Transverse colon (tissue), 4 donors: Measurements from ENCODE around the gene MYH15. TPM values are rescaled to one million over a fixed set of nuclear protein-coding genes. Genes with fewer than 3 reads are reported as not detected.

ENCODE experiments used
- DNase-seq: peaks from one replicate; pipeline ENCODE4 v3.0.0-alpha.2; 2019
- H3K27ac ChIP-seq, 4 donors: fragments of 200-600 bp; sonication (generic); 2 replicates each; pipeline ENCODE4 v1.5.1; 2016 to 2018; ENCODE audit warnings: inconsistent platforms in 4 of 4
- H3K27me3 ChIP-seq: fragments of 200-600 bp; sonication (generic); 2 replicates; pipeline ENCODE4 v1.5.1; 2017; ENCODE audit warnings: inconsistent platforms
- H3K36me3 ChIP-seq, 4 donors: fragments of 200-600 bp; sonication (generic); 2 replicates each; pipeline ENCODE4 v1.5.1; 2017 to 2019; ENCODE audit warnings: inconsistent platforms in 4 of 4
- H3K4me1 ChIP-seq, 4 donors: fragments of 200-600 bp; sonication (generic); 2 replicates each; pipeline ENCODE4 v1.5.1; 2017 to 2020; ENCODE audit warnings: inconsistent platforms in 4 of 4
- H3K4me3 ChIP-seq, 4 donors: fragments of 200-600 bp; sonication (generic); 1 replicate in 1 of 4; 2 replicates in 3 of 4; pipeline versions ENCODE4 v1.5.1 to v1.6.1; 2017 to 2019; ENCODE audit warnings: inconsistent platforms in 4 of 4
- H3K9me3 ChIP-seq, 2 donors: fragments of 200-600 bp; sonication (generic); 2 replicates each; pipeline ENCODE4 v1.5.1; 2017 to 2019; ENCODE audit warnings: inconsistent platforms in 2 of 2
- EP300 ChIP-seq: sonication (generic); formaldehyde crosslinking; IDR thresholded peaks from one replicate; pipeline ENCODE4 v1.6.1; 2017; ENCODE audit warnings: antibody characterized with exemption, low read depth
- POLR2A ChIP-seq: fragments of 450-650 bp; IDR thresholded peaks from one replicate; pipeline ENCODE4 v1.6.1; 2016; ENCODE audit warnings: antibody characterized with exemption, mild to moderate bottlenecking, moderate library complexity
- POLR2AphosphoS5 ChIP-seq, 3 donors: sonication (generic); formaldehyde crosslinking; IDR thresholded peaks; one replicate each; pipeline ENCODE4 v1.6.1; 2016; ENCODE audit warnings: antibody characterized with exemption in 3 of 3
- WGBS, 2 donors: methylation state at CpG; one replicate each; pipeline ENCODE4 v1.1.5; 2018; ENCODE audit warnings: low coverage in 1 of 2; 5-methylcytosine and 5-hydroxymethylcytosine counted together
- in situ Hi-C, 4 donors: fragments of 200-750 bp; cut with MboI; loops; one replicate each; pipeline versions ENCODE4 v1.15.0 to v1.15.1; 2017; ENCODE audit warnings: low sequenced_read_pairs in 3 of 4, low pct_ligation_motif_present in 1 of 4, low pct_unique_long_range_greater_than_20kb in 1 of 4
- intact Hi-C: fragments of 100-400 bp; cut with DNase I; formaldehyde crosslinking; loops from one replicate; pipeline ENCODE4 v1.15.1; 2023; ENCODE audit warnings: low total_unique reads
- total RNA-seq, 4 donors: library from RNA; depleted of rRNA; stranded (reverse); fragments of >200 nt; gene quantifications; one replicate each; pipeline ENCODE4 v1.1.0, GENCODE V29; 2016
- TF ChIP-seq, protein P1 (sequence below), 5 experiments: fragments of 200-600 bp in 3 of 5; fragments of 450-650 bp in 2 of 5; sonication (generic) in 3 of 5; IDR thresholded peaks; 1 replicate in 2 of 5; 2 replicates in 3 of 5; pipeline ENCODE4 v1.5.1; 2016 to 2017; ENCODE audit warnings: antibody characterized with exemption in 5 of 5, inconsistent platforms in 3 of 5, mild to moderate bottlenecking in 2 of 5, moderate library complexity in 1 of 5

The MYH15 gene
- total RNA-seq, 4 donors from 2014 or later = 0.16 to 0.41 TPM; not detected in 2

- Histone ChIP-seq H3K4me1 (no peaks in the 10 kb centered on the region), H3K27ac (no peak overlapping the region), H3K4me3 (no peak overlapping the region), H3K27me3 (no peaks in the 10 kb centered on the region), H3K36me3 (no peaks in the 10 kb centered on the region), H3K9me3 (no peaks in the 10 kb centered on the region)
- in situ Hi-C loops (no loop called here), intact Hi-C loops (no loop called here)
- TF ChIP-seq EP300 (no peak), POLR2AphosphoS5 (IDR thresholded peaks at IDR 0.05) (no peak)
- DNase-seq = no peak
- 82 to 93% methylated on average over 1 of the region's 1 CpG for WGBS, 2 donors
Observed at GRCh38 chr3:108377384-108377783, 133.0 kb downstream of the MYH15 start.

DNA sequence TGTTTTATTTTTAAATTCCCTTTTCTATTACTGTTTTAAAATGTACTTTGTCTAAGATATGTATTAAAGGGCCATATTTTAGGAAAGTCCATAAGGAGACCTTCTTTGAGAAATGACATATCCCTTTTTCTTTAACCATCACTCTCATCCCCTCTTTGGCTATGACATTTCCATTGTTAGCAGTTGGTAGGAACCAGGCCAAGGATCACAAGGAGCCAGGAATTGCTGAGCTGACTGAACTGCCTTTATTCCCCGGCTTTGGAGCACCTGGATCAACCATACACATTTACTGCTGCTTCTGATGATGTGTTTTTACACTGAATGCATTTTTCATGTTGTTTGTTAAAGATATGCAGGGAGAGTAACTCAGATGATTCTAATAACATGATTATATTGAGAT, 134.4 kb downstream of the MYH15 start:
- in situ Hi-C loops (no loop called here), intact Hi-C loops (no loop called here)
- Histone ChIP-seq H3K27me3 (no peaks in the 10 kb centered on the region), H3K4me3 (no peak overlapping the region), H3K4me1 (no peaks in the 10 kb centered on the region), H3K27ac (no peak overlapping the region), H3K9me3 (no peaks in the 10 kb centered on the region), H3K36me3 (no peaks in the 10 kb centered on the region)
- TF ChIP-seq EP300 (no peak), POLR2A (no peak), POLR2AphosphoS5 (IDR thresholded peaks at IDR 0.05) (no peak)
- TF ChIP-seq, protein P1, sequence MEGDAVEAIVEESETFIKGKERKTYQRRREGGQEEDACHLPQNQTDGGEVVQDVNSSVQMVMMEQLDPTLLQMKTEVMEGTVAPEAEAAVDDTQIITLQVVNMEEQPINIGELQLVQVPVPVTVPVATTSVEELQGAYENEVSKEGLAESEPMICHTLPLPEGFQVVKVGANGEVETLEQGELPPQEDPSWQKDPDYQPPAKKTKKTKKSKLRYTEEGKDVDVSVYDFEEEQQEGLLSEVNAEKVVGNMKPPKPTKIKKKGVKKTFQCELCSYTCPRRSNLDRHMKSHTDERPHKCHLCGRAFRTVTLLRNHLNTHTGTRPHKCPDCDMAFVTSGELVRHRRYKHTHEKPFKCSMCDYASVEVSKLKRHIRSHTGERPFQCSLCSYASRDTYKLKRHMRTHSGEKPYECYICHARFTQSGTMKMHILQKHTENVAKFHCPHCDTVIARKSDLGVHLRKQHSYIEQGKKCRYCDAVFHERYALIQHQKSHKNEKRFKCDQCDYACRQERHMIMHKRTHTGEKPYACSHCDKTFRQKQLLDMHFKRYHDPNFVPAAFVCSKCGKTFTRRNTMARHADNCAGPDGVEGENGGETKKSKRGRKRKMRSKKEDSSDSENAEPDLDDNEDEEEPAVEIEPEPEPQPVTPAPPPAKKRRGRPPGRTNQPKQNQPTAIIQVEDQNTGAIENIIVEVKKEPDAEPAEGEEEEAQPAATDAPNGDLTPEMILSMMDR (IDR thresholded peaks at IDR 0.05) = no peak
- 25% methylated on average over 1 of the region's 1 CpG; no CpG with 5 or more reads in 1 of the 2 donors for WGBS, 2 donors
- DNase-seq = no peak

DNA sequence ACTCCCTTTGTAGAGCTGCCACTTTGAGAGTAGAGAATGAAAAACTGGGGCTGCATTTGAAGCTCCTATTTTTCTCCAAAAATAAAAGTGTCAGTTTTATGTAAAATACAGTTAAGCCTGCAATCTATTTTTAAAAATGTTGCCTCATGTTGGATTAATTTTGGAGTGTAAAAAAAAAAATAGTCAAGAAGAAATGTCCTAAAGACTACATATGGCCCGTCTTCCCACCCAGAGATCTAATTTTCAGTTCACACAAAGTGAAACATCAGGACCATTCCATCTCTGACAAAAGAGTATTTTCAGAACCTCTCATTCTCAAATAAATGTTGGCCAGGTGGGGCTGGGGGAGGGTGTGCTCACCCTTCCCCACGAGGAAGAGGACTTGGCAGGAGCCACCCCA, 151.4 kb downstream of the MYH15 start:
- TF ChIP-seq, protein P1 (IDR thresholded peaks at IDR 0.05) = no peak
- no peak for TF ChIP-seq POLR2A
- TF ChIP-seq POLR2AphosphoS5 (IDR thresholded peaks at IDR 0.05) = no peak
- no peaks in the 10 kb centered on the region for H3K27me3 ChIP-seq
- intact Hi-C loops (no loop called here), in situ Hi-C loops (no loop called here)
- H3K27ac ChIP-seq = no peak overlapping the region
- 77 to 92% methylated on average over 1 to 2 of the region's 2 CpGs for WGBS, 2 donors
- H3K9me3 ChIP-seq = no peaks in the 10 kb centered on the region
- no peak for DNase-seq
- H3K4me1 ChIP-seq = no peaks in the 10 kb centered on the region
- no peaks in the 10 kb centered on the region for H3K36me3 ChIP-seq
- no peak overlapping the region for H3K4me3 ChIP-seq

GRCh38 chr3:108357042-108357441, 153.4 kb downstream of the MYH15 start:
- no peak overlapping the region for H3K27ac ChIP-seq
- H3K4me3 ChIP-seq = no peak overlapping the region
- TF ChIP-seq, protein P1 (IDR thresholded peaks at IDR 0.05) = no peak
- no peak for TF ChIP-seq POLR2AphosphoS5 (IDR thresholded peaks at IDR 0.05)
- TF ChIP-seq EP300 = no peak
- TF ChIP-seq POLR2A = no peak
- no peak for DNase-seq
- no peaks in the 10 kb centered on the region for H3K4me1 ChIP-seq
- no peaks in the 10 kb centered on the region for H3K9me3 ChIP-seq
- WGBS, 2 donors = 84 to 92% methylated on average over 2 of the region's 2 CpGs
- intact Hi-C loops = no loop called here
- no peaks in the 10 kb centered on the region for H3K27me3 ChIP-seq
- in situ Hi-C loops = no loop called here
- no peaks in the 10 kb centered on the region for H3K36me3 ChIP-seq

DNA sequence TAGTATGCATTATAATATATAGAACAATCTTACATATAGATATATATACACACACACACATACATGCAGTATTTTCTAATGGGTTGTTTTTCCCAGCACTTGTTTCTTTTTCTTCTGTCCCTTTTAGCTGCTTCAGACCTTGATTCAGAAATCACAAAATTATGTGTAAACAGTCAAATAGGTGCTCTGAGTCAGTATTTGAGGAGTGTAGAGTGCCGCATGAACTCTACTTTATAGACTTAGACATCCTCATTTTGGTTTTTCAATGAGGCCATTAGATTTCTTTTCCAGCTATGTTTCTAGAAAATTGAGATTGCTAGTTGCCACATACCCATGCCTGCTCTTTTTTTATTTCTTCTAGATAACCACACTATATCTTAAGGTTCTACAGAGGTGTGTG, 155.8 kb downstream of the MYH15 start:
- no peak for DNase-seq
- no peak overlapping the region for H3K27ac ChIP-seq
- no peaks in the 10 kb centered on the region for H3K4me1 ChIP-seq
- no peak overlapping the region for H3K4me3 ChIP-seq
- no peaks in the 10 kb centered on the region for H3K9me3 ChIP-seq
- H3K27me3 ChIP-seq = no peaks in the 10 kb centered on the region
- WGBS, 2 donors = 91 to 100% methylated on average over 1 of the region's 1 CpG
- intact Hi-C loops (no loop called here), in situ Hi-C loops (no loop called here)
- TF ChIP-seq POLR2AphosphoS5 (IDR thresholded peaks at IDR 0.05) (no peak), EP300 (no peak), POLR2A (no peak)
- TF ChIP-seq, protein P1 (IDR thresholded peaks at IDR 0.05) = no peak
- no peaks in the 10 kb centered on the region for H3K36me3 ChIP-seq
